Activated T-cell treated with anti-CD3 and anti-CD28 coated beads, Interleukin-2, amount 50 U/mL, for 1 hour (primary cell): ENCODE measurements around the gene TRAK2.
"Not testable (repeated sequence)": the region's sequence is repeated elsewhere in the genome, so short reads cannot be mapped to it uniquely, and the experiment has no call there.

ENCODE experiments used
- DNase-seq: peaks from one replicate; pipeline ENCODE4 v3.0.0-alpha.2; 2020

The TRAK2 gene

DNA sequence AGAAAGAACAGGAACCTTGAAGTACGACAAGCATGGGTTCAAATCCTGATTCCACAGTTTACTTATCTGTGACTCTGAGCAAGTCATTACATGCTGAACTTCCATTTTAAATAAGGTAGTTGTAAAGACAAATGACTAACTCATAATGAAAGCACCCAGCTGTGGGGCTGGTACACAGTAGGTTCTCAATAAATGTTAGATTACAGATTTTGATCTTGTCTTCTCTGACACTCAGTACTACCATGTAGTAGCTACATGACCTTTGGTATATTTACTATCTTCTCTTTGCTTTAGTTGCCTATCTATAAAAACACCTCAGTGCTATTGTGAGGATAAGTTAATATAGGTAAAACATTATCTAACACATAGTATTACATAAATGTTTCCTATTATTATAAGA, 3.2 kb downstream of the TRAK2 start:
- DNase-seq, result no peak

DNA sequence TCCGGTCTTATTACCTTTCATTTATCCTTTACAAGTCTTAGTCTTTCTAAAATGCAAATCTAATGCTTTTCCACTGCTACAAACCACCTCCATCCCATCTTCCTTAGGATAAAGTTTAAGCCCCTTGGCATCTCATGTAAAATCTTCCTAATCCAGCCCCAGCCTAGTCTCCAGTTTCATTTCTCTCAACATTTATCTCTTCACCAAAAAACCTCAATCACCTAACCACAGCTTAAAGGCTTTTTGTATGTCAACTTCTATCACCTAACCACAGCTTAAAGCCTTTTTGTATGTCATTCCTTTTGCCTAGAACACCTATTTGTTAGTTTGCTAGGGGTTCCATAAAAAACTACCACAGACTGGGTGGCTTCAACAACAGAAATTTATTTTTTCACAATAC, 4.2 kb downstream of the TRAK2 start:
- DNase-seq, result no peak

- no peak for DNase-seq
Observed at GRCh38 chr2:201444746-201445465, 6.4 kb downstream of the TRAK2 start.

DNA sequence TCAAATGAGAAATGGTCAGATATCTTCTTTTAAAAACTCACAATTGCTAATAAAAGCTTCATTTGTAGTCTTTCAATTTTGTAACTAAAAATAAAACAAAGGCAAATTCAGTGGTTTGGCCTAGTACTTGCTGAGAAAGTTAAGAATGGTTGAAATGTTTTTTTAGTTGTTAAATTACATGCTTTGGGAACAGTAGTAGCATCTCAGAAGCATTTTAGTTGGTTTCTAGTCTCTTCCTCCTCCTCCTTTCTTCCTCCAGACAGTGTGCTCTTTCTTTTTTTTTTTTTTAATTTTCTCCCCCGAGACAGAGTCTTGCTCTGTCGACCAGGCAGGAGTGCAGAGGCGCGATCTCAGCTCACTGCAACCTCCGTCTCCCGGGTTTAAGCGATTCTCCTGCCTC, 9.8 kb downstream of the TRAK2 start:
- no peak for DNase-seq

DNA sequence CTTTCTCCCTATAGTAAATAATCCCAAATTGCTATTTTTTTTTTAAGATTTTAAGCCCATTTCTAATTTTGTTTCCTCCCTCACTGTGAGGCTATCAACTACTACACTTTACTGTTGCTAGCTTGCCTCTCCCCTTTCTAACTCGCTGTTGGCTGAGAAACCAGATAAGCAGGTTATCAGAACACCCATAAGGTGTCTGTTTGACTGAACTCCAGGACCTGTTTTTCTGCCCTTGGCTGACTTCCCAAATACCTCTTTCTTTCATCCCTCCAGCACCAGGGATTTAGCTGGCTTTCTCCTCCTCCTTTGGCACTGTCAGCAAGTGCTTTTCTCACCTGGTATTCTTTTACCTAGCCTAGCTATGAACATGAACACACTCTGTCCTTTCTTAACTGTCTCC, 11.1 kb downstream of the TRAK2 start:
- no peak for DNase-seq

DNA sequence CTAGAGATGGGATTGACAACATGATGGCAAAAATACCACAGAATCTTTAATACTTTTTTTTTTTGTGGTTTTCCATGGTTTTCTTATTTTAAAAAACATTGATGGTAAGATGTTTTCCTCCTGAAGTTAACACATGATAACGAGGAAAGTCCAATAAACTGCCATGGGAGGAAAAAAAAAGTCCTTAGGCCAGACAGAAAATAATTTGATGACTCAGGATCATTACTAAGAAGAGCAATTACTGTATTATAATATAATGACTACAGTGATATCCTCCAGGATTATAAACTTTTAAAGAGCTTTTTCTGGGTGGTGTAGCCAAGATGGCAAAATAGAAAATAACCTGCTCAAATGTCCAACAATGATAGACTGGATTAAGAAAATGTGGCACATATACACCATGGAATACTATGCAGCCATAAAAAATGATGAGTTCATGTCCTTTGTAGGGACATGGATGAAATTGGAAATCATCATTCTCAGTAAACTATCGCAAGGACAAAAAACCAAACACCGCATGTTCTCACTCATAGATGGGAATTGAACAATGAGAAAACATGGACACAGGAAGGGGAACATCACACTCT, 11.8 kb downstream of the TRAK2 start:
- DNase-seq, result not testable (repeated sequence)

DNA sequence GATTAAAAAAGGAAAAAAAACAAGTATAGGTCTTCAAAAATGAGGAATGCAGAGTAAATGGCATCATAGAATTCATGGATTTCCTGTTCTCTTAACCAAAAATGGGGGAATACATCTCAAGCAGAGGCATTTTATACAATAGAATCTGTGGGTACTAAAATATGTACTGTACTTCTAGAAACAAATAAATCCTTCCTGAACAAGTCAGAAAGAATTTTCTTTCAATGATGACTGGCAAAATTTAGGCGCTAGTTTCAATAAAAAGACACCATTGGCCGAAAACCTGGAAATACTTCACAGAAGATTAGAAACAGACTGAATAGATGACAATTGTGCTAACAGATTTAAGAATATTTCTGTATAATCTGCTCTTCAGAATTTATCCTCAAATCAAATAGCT, 15.1 kb downstream of the TRAK2 start:
- no peak for DNase-seq

DNA sequence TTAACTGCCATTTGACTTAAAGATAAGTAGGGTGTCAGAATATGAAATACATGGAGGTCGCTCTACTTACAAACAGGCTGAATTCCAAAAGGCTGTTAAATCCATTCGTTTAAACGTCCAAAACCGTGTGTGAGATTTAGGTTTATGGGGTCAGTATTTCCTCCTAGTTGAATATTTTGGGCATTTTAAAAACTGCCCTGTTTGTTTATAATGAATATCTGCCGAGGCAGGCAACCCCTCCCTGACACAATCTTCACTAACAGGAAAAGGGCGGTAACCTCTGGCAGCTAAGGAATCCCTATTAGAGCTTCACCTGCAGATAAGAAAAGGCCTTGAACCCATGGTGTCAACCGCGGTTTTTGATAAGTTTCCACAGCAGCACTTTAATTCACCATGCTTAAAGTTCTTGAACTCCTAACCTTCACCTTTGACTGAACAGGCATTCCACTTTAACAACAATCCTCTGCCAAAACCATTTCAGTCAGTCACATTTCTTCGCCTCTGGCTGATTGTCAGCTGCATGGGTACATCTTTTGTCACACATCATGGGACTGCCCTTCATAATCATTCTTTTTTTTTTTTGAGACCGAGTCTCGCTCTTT, 17.8 kb downstream of the TRAK2 start:
- DNase-seq, result no peak

GRCh38 chr2:201432621-201433393, 18.5 kb downstream of the TRAK2 start:
- DNase-seq, result no peak

- no peak for DNase-seq
Observed at GRCh38 chr2:201432038-201432620, 19.1 kb downstream of the TRAK2 start.

GRCh38 chr2:201430839-201431238, 20.4 kb downstream of the TRAK2 start:
- no peak for DNase-seq

GRCh38 chr2:201430322-201430721, 20.9 kb downstream of the TRAK2 start:
- DNase-seq, result not testable (repeated sequence)

DNA sequence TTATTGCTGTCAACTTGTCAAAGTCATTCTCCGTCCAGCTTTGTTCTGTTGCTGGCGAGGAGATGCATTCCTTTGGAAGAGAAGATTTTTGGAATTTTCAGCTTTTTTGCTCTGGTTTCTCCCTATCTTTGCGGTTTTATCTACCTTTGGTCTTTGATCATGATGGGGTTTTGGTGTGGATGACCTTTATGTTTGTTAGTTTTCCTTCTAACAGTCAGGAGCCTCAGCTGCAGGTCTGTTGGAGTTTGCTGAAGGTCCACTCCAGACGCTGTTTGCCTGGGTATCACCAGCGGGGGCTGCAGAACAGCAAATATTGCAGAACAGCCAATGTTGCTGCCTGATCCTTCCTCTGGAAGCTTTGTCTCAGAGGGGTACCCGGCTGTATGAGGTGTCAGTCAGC, 21.4 kb downstream of the TRAK2 start:
- DNase-seq, result not testable (repeated sequence)

GRCh38 chr2:201428366-201428765, 22.9 kb downstream of the TRAK2 start:
- not testable (repeated sequence) for DNase-seq

DNA sequence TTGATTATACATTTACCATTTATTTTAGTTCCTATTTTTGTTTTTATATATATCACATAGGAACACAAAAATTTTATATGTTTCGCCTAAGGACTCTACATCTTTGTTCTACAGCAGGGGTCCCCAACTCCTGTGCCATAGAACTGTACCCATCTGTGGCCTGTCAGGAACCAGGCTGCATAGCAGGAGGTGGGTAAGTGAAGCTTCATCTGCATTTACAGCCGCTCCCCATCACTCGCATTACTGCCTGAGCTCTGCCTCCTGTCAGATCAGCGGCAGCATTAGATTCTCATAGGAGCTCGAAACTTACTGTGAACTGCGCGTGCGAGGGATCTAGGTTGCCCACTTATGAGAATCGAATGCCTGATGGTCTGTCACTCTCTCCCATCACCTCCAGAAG, 25.3 kb downstream of the TRAK2 start:
- DNase-seq, result no peak

GRCh38 chr2:201420442-201421113, 30.7 kb downstream of the TRAK2 start:
- no peak for DNase-seq

GRCh38 chr2:201419986-201420385, 31.3 kb downstream of the TRAK2 start:
- no peak for DNase-seq

GRCh38 chr2:201419057-201419635, 32.1 kb downstream of the TRAK2 start:
- DNase-seq, result no peak

DNA sequence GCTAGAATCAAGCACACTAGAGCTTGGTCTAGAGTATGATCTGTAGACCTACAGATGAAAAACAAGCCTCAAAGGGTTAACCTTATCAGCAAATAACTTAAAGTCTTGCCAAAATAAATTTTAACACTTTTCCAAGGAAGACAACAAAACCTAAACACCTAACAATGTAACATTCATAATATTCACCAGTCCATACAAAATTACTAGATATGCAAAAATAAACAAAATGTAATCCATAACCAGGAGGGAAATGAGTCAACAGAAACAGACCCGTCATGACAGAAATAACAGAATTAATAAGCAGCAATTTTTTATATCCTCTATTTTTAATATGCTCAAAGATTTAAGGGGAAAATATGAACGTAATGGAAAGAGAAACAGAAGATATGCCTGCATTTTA, 36.1 kb downstream of the TRAK2 start:
- DNase-seq, result no peak

GRCh38 chr2:201414099-201415023, 36.9 kb downstream of the TRAK2 start:
- DNase-seq, result no peak

DNA sequence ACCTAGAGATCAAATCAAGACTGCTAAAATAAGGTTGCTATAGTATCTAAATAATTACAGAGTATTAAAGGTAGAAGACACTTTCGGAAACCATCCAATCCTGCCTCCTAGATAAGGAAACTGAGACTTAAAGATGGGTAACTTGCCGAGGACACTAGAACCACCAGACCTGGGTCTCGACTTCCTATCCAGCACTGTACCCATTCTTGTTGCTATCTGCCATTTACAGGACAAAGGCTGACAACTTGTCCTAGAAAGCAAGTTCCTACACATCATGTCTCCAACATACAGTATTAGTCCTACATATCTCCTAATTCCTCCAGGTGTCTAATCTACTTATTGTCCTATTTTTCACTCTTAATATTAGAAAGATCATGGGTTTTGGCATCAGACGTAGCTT, 37.7 kb downstream of the TRAK2 start:
- DNase-seq, result no peak
